Neural progenitor cell (in vitro differentiated cells): Measurements from ENCODE around the gene KIDINS220. TPM values are rescaled to one million over a fixed set of nuclear protein-coding genes. Genes with fewer than 3 reads are reported as not detected.

Source experiments
- DNase-seq: peaks from one replicate; pipeline ENCODE4 v3.0.0-alpha.2; 2016; ENCODE audit warnings: low spot score
- H2AFZ ChIP-seq: fragments of 200-600 bp; sonication (generic); replicated peaks from 2 replicates; pipeline ENCODE4 v1.6.1; 2016; ENCODE audit warnings: antibody characterized with exemption
- H3F3A ChIP-seq: fragments of 200-600 bp; sonication (generic); 2 replicates; pipeline ENCODE4 v1.6.1; 2016; ENCODE audit warnings: antibody characterized with exemption, low read depth
- H3K27ac ChIP-seq: fragments of 200-600 bp; sonication (generic); 2 replicates; pipeline ENCODE4 v1.5.1; 2016; ENCODE audit warnings: mild to moderate bottlenecking
- H3K27me3 ChIP-seq: fragments of 200-600 bp; sonication (generic); 2 replicates; pipeline ENCODE4 v1.6.1; 2016; ENCODE audit warnings: mild to moderate bottlenecking, moderate library complexity
- H3K36me3 ChIP-seq: fragments of 200-600 bp; sonication (generic); 2 replicates; pipeline ENCODE4 v1.5.1; 2016
- H3K4me1 ChIP-seq: fragments of 200-600 bp; sonication (generic); 2 replicates; pipeline ENCODE4 v1.6.1; 2016; ENCODE audit warnings: mixed run types
- H3K4me2 ChIP-seq: fragments of 200-600 bp; sonication (generic); 2 replicates; pipeline ENCODE4 v1.6.1; 2016
- H3K4me3 ChIP-seq: fragments of 200-600 bp; sonication (generic); 2 replicates; pipeline ENCODE4 v1.5.1; 2016
- H3K79me2 ChIP-seq: fragments of 200-600 bp; sonication (generic); 2 replicates; pipeline ENCODE4 v1.6.1; 2016; ENCODE audit warnings: low read depth
- H3K9ac ChIP-seq: fragments of 200-600 bp; sonication (generic); 2 replicates; pipeline ENCODE4 v1.6.1; 2016
- H3K9me3 ChIP-seq: fragments of 200-600 bp; sonication (generic); 2 replicates; pipeline ENCODE4 v1.5.1; 2016; ENCODE audit warnings: low read depth
- H4K20me1 ChIP-seq: fragments of 200-600 bp; sonication (generic); 2 replicates; pipeline ENCODE4 v1.6.1; 2016; ENCODE audit warnings: low read depth
- H3K27ac Mint-ChIP-seq: 3 replicates; pipeline ENCODE4 v1.8.0; 2021; ENCODE audit warnings: mixed read lengths
- H3K27me3 Mint-ChIP-seq: 2 replicates; pipeline ENCODE4 v1.8.0; 2022; ENCODE audit warnings: low read depth, mild to moderate bottlenecking, inconsistent platforms, moderate library complexity, mixed read lengths; ENCODE audit not compliant: insufficient read depth
- H3K36me3 Mint-ChIP-seq: 3 replicates; pipeline ENCODE4 v1.8.0; 2021; ENCODE audit warnings: mixed read lengths
- H3K4me1 Mint-ChIP-seq: 3 replicates; pipeline ENCODE4 v1.8.0; 2021; ENCODE audit warnings: mixed read lengths
- H3K4me3 Mint-ChIP-seq: 3 replicates; pipeline ENCODE4 v1.8.0; 2021; ENCODE audit warnings: mild to moderate bottlenecking, moderate library complexity, mixed read lengths
- H3K9me3 Mint-ChIP-seq: 3 replicates; pipeline ENCODE4 v1.8.0; 2020; ENCODE audit warnings: mixed read lengths
- CTCF ChIP-seq: fragments of 200-600 bp; sonication (generic); IDR thresholded peaks from 2 replicates; pipeline ENCODE4 v1.5.1; 2017; ENCODE audit warnings: antibody characterized with exemption, mild to moderate bottlenecking
- EZH2 ChIP-seq: fragments of 200-600 bp; sonication (generic); IDR thresholded peaks from 2 replicates; pipeline ENCODE4 v1.6.1; 2017; ENCODE audit warnings: antibody characterized with exemption, mild to moderate bottlenecking, moderate library complexity
- EZH2phosphoT487 ChIP-seq: fragments of 200-600 bp; sonication (generic); IDR thresholded peaks from 2 replicates; pipeline ENCODE4 v1.6.1; 2017; ENCODE audit warnings: antibody characterized with exemption
- total RNA-seq: library from RNA; depleted of rRNA; stranded (reverse); fragments of >200 nt; gene quantifications from 2 replicates; pipeline ENCODE4 v1.2.3, GENCODE V29; 2015; ENCODE audit warnings: low replicate concordance

Gene KIDINS220
- total RNA-seq, 1 donor from 2014 or later = 56.1 TPM

- Mint-ChIP-seq H3K9me3 (no peaks in the 10 kb centered on the region), H3K36me3 (peaks cover 9% of the 10 kb centered on the region), H3K4me3 (no peak overlapping the region), H3K27me3 (peaks cover 2% of the 10 kb centered on the region), H3K27ac (no peak overlapping the region), H3K4me1 (no peaks in the 10 kb centered on the region)
- H3K9me3 ChIP-seq = no peaks in the 10 kb centered on the region
- H4K20me1 ChIP-seq = no peaks in the 10 kb centered on the region
- no peaks in the 10 kb centered on the region for H3K27me3 ChIP-seq
- no peaks in the 10 kb centered on the region for H3K79me2 ChIP-seq
- H3K9ac ChIP-seq = no peak overlapping the region
- H3K36me3 ChIP-seq = peaks cover 11% of the 10 kb centered on the region
- no peak overlapping the region for H3K4me3 ChIP-seq
- H2AFZ ChIP-seq = no peak overlapping the region
- no peak overlapping the region for H3K4me2 ChIP-seq
- H3K4me1 ChIP-seq = no peaks in the 10 kb centered on the region
- no peaks in the 10 kb centered on the region for H3F3A ChIP-seq
- H3K27ac ChIP-seq = no peak overlapping the region
- no peak for DNase-seq
- TF ChIP-seq EZH2phosphoT487 (no peak), EZH2 (no peak), CTCF (no peak)
These were observed 41.0 kb downstream of the KIDINS220 start for GRCh38 chr2:8796315-8796848.

- no peak for DNase-seq
- Histone ChIP-seq H3F3A (no peaks in the 10 kb centered on the region), H3K79me2 (no peaks in the 10 kb centered on the region), H3K9ac (no peak overlapping the region), H3K36me3 (peaks cover 11% of the 10 kb centered on the region), H2AFZ (no peak overlapping the region), H3K4me3 (no peak overlapping the region), H3K9me3 (no peaks in the 10 kb centered on the region), H3K27me3 (no peaks in the 10 kb centered on the region), H3K27ac (no peak overlapping the region), H3K4me1 (no peaks in the 10 kb centered on the region), H3K4me2 (no peak overlapping the region), H4K20me1 (no peaks in the 10 kb centered on the region)
- Mint-ChIP-seq H3K27me3 (peaks cover 2% of the 10 kb centered on the region), H3K27ac (no peak overlapping the region), H3K4me3 (no peak overlapping the region), H3K9me3 (no peaks in the 10 kb centered on the region), H3K36me3 (peaks cover 9% of the 10 kb centered on the region), H3K4me1 (no peaks in the 10 kb centered on the region)
- TF ChIP-seq EZH2phosphoT487 (no peak), CTCF (no peak), EZH2 (no peak)
These were observed 42.2 kb downstream of the KIDINS220 start for GRCh38 chr2:8794923-8795825.

GRCh38 chr2:8790739-8791162 lies 46.7 kb downstream of the KIDINS220 start:
- H3F3A ChIP-seq = no peaks in the 10 kb centered on the region
- Mint-ChIP-seq H3K27me3 (no peaks in the 10 kb centered on the region), H3K27ac (no peak overlapping the region), H3K4me3 (no peak overlapping the region), H3K4me1 (no peaks in the 10 kb centered on the region), H3K36me3 (peaks cover 23% of the 10 kb centered on the region), H3K9me3 (no peaks in the 10 kb centered on the region)
- H3K27ac ChIP-seq = no peak overlapping the region
- no peaks in the 10 kb centered on the region for H3K4me1 ChIP-seq
- no peaks in the 10 kb centered on the region for H3K27me3 ChIP-seq
- H3K9me3 ChIP-seq = no peaks in the 10 kb centered on the region
- no peak overlapping the region for H3K4me3 ChIP-seq
- H3K4me2 ChIP-seq = no peak overlapping the region
- no peaks in the 10 kb centered on the region for H4K20me1 ChIP-seq
- H3K79me2 ChIP-seq = no peaks in the 10 kb centered on the region
- DNase-seq = no peak
- TF ChIP-seq CTCF = no peak
- H3K9ac ChIP-seq = no peak overlapping the region
- no peak overlapping the region for H2AFZ ChIP-seq
- H3K36me3 ChIP-seq = peaks cover 5% of the 10 kb centered on the region
